ENCODE measurements around the gene LTBP2.

GRCh38 chr14:74628418-74628817, 16.4 kb upstream of the LTBP2 start:
- TF ChIP-seq CTCF (IDR thresholded peaks at IDR 0.05; ENCODE audit: low read length), result no peak
- TF ChIP-seq EZH2 (optimal IDR thresholded peaks at IDR 0.05; ENCODE audit: low read depth, low read length), result no peak

Measured in MM.1S (cell line).